ENCODE results near the gene DMBT1.

The DMBT1 gene

DNA sequence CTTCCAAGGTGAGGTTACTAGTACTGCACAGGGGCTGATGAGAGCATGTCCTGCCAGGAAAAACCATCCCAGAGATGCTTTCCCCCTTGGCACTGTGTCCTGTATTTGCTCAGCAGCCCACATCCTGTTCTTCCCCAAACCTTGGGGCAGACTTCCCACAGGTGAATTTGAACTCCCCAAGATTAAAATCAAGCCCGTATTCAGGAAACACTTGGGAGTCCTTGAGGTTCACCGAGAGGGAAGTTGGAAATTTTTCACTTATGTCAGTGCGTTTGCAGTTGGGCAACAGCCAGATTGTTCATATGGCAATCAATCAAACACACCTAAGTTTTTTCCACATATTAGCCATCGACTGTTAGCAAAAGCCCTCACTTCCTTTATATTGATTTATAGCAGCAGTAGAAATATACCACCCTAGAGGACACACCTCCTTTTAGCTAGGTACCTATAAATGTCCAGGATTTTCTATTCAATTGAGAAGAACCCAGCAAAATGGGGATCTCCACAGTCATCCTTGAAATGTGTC, at the start of gene DMBT1:
Gene DMBT1, plus strand, starts transcription at position 476 of the 526 bp plus-strand sequence. Its CDS starts 17 bp downstream, at position 493.
- DNase-seq (ENCODE audit: low spot score), result no peak

DNA sequence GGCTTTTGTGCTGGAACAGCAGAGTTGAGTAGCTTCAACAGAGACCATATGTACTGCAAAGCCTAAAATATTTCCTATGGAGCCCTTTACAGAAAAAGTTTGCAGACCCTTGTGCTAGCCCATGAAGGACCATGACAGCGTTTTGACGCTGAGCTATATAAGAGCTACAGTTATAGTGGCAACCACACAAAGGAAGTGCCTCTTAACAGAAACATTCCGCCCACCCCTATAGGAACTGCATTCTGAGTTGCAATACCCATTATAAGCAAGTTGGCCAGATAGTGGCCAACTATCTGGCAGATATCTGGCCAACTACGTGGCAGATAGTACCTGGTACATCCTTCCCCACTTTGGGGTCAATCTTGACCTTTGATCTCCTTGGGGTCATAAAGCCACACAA, 47.5 kb upstream of the DMBT1 start:
- DNase-seq (ENCODE audit: low spot score), result no peak

DNA sequence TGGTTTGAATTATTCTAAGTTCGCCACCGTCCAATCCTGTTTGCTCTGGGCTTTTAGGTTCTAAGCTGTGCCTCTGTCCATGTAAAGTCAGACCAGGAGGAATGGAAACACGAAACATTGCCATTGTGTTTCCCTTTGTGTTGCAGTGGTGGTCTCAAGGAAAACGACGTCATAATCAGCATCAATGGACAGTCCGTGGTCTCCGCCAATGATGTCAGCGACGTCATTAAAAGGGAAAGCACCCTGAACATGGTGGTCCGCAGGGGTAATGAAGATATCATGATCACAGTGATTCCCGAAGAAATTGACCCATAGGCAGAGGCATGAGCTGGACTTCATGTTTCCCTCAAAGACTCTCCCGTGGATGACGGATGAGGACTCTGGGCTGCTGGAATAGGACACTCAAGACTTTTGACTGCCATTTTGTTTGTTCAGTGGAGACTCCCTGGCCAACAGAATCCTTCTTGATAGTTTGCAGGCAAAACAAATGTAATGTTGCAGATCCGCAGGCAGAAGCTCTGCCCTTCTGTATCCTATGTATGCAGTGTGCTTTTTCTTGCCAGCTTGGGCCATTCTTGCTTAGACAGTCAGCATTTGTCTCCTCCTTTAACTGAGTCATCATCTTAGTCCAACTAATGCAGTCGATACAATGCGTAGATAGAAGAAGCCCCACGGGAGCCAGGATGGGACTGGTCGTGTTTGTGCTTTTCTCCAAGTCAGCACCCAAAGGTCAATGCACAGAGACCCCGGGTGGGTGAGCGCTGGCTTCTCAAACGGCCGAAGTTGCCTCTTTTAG, 46.3 kb upstream of the DMBT1 start:
- no peak for DNase-seq (ENCODE audit: low spot score)

DNA sequence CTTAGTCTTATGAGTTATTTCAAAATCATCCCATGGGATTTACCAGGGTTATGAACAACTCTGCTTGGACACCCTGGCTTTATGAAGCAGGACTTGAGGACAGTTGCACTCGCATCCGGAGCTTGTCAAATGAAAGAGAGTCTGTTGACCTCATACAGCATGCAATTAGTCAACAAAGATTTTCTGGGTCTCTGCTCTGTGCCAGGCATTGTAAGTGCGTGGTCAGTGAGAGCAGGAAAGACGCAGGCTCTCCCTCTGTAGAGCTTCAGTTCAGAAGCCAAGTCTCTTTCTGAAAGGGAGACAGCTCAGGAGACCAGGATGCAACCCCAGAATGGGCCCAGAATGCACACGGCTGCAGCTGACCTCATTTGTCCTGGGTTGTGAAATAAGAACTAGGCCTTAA, 45.5 kb upstream of the DMBT1 start:
- DNase-seq (ENCODE audit: low spot score), result peak; percentile 62

DNA sequence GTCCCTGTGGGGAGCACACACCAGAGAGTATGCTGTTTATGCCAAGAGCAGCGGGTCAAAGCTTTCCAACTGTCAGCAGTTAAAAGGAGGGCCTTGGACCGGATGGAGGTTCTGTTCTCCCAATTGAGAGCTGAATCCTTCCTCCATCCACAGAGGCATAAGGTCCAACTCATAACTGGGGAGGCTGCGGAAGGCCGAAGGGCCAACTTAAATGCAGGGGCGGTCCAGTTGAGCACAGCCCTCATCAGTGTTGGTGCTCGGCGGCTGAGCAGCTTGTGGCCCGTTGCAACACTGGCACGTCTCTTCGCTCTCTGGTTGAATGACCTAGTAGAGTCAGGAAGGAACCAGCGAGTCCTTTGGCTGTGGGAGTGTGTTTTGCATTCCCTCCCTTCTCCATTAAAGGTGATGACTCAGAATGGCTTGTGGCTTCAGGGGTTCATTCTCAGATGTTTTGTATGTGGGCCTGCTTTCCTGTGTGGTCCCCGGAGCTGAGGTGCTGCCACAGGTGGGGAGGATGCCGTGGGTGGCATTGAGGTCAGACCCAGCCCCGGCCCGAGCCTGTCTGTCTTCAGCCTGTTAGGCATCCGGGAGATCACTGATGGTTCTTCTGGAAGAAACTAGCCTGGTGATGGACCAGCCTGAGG, 44.8 kb upstream of the DMBT1 start:
- DNase-seq (ENCODE audit: low spot score), result no peak

DNA sequence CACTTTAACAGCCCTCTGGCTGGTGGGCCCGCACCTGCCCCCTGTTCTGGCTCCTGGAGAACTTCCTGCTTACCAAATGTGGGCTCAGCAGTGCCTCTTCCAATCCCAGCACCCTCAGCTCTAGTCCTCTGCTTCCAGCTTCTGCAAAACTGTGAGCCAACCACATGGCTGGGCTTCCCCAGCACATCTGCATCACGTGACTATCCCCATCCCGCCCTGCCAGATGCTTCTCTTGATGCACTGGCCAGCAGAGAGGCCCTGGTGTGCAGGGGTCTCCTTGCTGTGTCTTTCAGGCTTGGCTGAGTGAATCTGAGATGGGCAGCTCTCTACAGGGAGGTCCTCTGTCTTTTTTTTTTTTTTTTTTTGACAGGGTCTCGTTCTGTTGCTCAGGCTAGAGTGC, 43.8 kb upstream of the DMBT1 start:
- no peak for DNase-seq (ENCODE audit: low spot score)

DNA sequence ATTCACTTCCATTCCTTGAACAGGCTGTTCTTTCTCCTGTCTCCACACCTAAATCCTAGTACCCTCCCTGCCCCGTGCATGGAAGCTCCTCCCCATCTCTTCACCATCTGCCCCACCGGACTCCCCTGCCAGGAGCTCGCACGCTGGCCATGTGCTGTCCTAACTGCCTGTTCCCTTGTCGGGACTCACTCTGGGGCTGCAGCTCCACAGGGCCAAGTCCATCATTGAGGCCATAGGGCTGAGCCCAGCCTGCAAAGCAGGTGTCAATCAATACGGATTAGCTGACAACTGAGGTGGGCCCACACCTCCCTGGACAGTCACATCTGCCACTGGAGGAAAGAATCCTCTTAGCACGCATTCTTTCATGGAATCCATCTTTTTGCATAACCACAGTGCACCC, 41.4 kb upstream of the DMBT1 start:
- no peak for DNase-seq (ENCODE audit: low spot score)

DNA sequence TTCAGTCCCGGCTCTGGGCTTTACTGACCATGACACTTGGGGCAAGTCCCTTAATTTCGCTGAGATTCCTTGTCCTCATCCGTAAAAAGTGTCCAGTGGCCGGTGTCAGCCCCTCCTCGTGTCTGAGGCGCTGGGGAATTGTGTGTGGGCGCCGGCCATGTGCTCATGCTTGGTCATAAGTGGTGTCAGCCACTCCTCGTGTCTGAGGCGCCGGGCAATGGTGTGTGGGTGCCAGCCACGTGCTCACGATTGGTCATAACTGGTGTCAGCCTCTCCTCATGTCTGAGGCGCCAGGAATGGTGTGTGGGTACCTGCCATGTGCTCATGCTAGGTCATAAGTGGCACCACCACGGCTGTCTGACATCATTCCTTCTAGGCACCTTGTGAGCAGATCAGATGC, 40.7 kb upstream of the DMBT1 start:
- DNase-seq (ENCODE audit: low spot score), result no peak

DNA sequence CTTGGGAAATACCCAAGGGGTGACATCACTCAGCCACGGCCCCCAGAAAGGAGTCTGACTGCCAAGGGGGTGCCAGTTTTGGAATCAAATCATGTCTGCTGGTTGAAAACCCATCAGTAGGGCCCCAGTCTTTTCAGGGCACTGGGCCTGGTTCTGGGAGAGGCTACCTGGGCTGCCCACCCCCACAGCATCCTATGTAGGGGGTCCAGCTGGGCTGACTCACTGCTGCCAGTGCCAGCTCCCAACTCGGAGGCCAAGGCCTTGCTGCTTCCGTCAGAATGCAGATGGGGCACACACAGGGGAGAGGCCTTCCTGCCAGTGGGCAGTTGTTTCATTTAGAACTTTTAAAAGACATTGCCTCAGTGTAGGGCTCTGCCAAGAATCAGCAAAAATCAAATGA, 39.5 kb upstream of the DMBT1 start:
- no peak for DNase-seq (ENCODE audit: low spot score)

DNA sequence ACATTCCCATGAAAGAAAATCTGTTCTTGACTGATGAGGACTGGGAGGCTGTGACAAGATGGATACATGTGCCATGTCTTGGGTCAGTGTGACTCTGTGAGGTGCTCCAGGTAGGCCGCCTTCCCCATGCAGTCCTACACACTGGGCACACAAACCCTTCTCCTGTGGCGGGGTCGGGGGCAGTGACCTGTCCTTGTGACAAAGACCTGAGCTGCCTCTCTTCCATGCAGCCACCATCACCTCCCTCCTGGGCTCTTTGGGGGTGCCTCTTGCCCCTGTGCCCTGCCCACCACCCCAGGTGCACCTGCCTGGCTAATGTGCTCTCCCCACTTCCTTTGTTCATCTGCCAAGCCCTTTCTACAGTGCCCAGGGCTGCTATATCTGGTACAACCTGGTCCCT, 35.7 kb upstream of the DMBT1 start:
- DNase-seq (ENCODE audit: low spot score), result no peak

DNA sequence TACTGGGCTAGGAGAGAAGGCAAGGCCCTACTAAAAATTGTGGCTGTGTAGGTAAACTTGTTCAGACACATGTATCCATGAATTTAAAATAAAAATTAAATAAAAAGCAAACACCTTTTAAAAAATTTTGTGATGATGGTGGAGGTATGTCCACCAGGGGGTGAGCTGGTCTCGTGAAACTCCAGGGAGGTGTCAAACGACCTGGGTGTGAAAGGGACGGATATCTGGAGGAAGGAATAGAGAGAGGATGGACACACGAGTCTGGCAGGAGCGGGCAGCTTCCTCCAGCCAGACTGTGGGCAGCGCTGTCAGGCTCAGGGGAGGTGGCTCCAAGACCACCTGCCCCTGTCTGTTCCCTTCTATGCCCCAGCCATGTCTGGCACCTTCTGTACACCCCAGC, 34.8 kb upstream of the DMBT1 start:
- DNase-seq (ENCODE audit: low spot score), result no peak

DNA sequence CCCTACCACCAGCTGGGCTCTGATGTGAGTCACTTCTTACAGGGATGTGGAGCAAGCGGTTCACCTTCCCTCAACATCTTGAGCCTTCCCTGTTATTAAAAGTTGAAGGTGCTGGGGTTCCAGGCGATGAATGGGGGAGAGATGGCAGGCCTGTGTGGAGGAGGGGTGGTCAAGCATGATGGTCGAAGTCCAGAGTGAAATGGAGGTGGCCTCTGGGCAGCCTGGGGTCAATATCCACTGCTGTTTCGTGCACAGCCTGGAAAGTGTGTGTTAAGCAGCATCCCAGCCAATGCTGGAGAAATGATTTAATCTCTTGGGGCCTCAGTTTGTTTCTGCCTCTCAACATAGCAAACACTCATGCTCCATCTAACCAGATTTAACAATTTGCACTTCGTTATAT, 33.7 kb upstream of the DMBT1 start:
- DNase-seq (ENCODE audit: low spot score), result no peak

DNA sequence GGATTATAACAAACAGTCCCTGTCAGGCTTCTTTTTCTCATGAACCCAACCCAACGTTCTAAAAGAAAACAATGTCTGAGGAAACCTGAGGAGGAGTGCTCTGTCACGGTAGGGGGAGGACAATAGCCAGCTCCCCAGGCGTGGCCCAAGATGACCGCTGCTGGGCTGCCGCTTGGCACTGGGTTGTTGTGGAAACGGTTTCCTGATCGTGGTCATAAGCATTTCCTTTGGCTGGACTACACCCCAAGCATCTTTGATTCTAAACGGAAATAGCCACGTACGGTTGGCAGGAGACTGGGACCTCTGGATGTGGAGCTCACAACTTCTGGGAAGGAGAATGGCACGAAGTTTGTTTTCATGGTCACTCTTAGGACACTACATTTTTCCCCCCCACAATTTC, 30.4 kb upstream of the DMBT1 start:
- DNase-seq (ENCODE audit: low spot score), result no peak

DNA sequence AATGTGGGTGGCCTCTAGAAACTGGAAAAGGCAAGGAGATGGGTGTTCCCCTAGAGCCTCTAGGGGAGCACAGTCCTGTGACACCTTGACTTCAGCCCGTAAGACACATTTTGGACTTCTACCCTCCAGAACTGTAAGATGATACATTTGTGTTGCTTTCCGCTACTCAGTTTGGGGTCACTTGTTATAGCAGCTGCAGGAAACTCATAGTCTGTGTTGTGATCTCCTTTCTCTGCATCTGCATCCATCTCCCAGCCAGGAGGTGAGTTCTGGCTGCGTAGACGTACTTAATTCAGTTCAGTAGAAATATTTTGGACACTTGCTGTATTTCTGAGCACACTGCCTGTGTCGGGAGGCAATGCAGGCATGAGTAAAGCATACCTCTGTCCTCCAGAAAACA, 29.3 kb upstream of the DMBT1 start:
- DNase-seq (ENCODE audit: low spot score), result no peak

DNA sequence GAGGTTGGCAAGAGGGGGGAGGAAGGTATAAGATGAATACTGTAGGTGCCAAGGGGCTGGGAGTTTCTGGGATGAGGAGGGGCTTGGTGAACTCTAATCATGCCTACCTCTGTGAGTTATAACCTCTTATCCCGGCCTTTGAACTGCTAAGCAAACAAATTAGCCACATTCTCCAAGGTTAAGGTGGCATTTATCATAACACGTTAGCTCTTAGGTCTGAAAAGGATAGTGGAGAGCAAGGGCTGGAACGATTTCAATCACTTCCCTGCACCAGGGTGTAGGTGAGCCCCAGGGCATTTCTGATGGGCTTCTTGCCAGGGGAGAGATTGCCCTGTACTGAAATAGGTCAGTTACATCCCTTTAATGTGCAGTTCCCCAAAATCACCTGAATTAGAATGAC, 28.6 kb upstream of the DMBT1 start:
- no peak for DNase-seq (ENCODE audit: low spot score)

DNA sequence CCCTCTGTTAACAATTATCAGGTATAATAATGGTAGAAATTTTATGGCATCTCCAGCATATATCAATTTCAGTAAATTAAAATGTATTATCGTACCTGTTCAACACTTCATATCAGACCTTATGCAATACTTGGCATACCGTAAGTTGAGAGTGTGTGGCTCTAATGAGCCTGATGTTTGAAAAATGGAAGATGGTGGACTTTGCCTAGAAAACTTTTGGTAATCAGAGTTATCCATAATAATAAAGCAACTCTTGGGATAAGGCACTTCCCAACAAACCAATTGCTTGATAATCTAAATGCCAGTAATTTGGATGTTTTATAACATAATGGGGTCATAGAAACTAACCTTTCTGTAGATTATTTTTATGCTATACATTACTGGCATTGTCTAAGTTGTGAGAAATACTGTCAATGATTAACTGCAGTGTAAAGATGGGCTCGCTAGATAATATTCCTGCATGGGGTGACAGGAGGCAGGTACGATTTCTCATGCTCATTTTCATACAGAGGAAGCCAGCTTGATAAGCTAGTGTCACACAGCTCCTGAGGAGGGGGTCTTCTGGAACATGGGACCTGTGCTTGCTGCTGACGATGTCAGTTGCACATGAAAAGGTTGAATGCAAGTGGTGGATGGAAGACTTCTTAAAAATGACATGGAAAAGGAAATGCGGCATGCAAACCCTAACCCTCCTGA, 27.8 kb upstream of the DMBT1 start:
- DNase-seq (ENCODE audit: low spot score), result no peak

DNA sequence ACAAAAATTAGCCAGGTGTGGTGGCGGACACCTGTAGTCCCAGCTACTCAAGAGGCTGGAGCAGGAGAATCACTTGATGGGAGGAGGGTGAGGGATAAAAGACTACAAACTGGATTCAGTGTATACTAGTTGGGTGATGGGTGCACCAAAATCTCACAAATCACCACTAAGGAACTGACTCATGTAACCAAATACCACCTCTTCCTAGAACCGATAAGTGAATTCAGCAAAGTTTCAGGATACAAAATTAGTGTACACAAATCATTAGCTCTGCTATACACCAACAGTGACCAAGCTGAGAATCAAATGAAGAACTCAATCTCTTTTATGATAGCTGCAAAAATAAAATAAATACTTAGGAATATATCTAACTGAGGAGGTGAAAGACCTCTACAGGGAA, 23.0 kb upstream of the DMBT1 start:
- no peak for DNase-seq (ENCODE audit: low spot score)

DNA sequence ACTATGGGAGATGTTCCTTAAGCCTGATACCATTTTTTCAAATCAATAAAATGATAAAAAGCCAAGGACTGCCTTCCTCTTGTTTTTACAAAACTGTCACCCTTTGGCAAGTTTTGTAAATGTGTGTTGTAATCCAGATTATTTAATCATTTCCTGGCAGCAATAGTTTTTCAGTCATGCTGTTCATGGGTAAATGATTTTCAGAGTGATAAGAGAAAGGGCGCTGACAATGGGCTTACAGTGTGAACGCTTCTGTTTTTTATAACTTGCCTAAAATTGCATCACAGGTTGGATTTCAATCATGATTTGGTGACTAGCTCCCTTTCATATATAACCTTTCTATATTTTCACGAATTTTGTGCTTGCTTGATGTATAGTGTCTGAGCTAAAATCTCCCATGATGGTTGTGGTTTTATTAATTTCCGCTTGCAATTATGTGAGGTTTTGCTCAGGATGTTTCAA, 19.0 kb upstream of the DMBT1 start:
- DNase-seq (ENCODE audit: low spot score), result no peak

DNA sequence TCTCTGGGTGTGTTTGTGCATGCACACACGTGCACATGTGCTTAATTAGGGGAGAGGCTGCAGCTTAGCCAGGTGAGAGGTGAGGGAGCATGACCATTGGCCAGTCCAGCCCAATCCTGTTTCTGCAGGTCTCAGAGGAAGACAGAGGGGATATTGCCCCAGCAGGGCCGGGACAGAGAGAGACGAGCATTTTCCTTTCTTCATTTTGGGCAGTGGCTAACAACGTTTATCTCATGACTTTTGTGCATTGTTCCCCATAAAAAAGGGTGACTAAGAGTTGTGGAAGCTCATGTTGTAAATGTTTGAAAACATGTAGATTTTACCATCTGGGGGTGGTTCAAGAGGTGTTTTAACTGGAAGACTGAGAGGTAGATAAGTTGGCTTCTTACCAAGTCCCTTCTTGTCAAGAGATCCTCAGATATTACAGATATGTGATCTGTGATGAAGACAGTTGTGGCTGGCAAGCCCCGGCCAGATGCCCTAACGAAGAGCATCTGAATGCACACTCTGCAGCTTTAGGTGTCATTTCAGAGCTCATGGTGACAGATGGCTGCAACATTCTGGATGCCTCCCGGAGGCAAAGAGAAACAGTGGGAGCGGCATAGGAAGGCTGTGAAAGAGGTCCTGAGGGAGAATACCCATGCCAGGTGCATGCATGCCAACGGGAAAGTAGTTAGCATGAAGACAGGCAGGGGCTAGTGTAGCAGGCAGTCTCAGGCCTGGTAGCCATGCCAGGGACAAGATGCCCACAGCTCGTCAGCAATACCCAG, 16.7 kb upstream of the DMBT1 start:
- DNase-seq (ENCODE audit: low spot score), result no peak

DNA sequence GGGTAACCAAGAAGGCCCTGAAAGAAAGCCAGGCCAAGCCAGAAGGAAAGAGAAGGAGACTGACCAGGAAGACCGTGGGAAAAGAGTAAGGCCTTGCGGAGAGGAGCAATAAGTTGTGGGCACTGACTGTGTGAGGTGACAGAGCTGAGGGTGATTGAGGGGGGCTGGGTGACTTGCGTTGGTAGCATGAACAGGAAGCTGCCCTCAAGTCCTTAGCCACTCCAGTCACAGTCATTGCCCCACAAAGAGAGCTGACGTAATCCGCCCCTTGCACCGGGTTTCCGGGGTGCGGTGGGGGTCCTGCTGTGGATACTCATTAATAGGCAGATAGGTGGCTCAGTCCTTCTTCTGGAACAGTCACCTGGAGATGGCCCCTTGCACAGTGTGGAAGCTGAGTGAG, 16.1 kb upstream of the DMBT1 start:
- no peak for DNase-seq (ENCODE audit: low spot score)

DNA sequence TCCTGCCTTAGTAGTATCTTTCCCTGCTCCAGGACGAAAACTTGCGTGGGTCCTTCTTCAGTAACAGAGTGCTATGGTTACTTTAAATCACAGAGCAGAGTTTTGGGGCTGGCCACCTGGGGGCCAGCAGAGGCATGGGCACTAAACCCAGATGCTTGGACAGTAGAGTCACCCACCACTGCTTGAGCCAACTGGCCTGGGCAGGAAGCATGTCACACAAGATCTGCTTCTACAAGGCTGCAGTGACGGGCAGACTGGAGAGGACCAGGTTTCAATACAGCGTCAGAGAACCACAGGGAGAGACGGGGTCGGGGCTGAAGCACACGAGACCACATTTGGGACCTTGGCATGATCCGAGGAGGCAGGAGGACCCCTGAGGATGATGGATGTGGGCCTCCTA, 14.3 kb upstream of the DMBT1 start:
- DNase-seq (ENCODE audit: low spot score), result no peak

DNA sequence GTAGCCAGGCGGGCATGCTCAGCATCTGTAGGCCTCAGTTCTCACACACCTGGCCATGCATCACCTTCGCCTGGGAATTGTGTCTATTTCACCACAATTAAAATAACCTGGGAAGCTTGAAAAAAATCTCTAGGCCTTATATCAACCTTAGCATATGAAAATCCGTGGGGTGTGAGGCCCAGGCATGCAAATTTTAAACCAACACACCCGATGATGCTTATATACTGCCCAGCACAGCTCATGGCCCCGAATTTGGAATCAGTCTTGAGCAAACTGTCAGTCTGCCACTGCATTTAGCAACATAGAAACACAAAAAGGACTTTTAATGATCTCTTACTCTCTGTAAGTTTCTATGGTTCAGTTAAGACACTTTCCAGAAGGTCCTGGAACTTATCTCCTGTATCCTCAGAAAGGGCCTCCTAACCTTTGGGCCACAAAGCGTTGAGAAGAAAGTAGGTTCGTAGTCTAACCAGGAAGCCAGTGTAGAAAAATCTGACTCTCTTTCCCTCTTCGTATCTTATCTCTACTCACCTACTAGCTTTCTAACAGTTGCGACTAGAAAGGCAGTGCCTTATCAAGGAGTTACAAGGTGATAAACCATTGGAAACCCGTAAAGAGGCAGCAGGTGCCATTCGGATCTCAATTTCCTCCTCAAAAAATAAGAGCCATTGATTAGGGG, 12.0 kb upstream of the DMBT1 start:
- DNase-seq (ENCODE audit: low spot score), result no peak

Measured in Ammon's horn (tissue), 1 donor.